Measurements from ENCODE around the gene SLC35C1. TPM values are rescaled to one million over a fixed set of nuclear protein-coding genes. Genes with fewer than 3 reads are reported as not detected.
A peak's percentile ranks its signal among the peaks of the same experiment; 100 is the strongest.

The SLC35C1 gene
- total and polyA plus RNA-seq, 9 of the 15 experiments (the other 6 are each of a cell fraction or from before 2014, with no cell fraction given): 0.65 to 13.1 (median 2.4) TPM

DNA sequence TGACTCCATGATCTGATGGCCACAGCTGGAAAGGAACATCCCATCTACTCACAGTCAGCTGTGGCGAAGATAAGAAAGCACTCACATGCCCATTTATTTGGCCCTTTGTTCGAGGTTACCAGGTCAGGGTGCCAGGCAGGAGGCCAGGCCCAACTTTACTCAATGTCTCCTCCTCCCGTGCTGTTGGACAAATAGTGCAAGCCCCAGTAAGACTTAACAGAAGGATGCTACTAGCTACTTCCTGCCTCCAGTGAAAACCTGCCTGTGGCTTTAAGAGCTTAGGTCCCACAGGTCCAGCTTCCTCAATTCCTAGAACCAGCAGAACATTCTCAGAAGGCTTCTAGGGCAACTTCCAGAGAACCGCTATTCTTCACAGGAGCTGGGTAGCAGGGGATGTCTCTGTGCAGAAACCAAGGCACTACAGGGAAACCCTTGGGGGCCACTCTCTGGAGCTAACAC, 29.4 kb downstream of the SLC35C1 start (continued):
- TF ChIP-seq TEAD4 (IDR thresholded peaks at IDR 0.05; ENCODE audit: low read length) (no peak), TEAD4 (CRISPR knock-in tag; IDR thresholded peaks at IDR 0.05; ENCODE audit: borderline replicate concordance) (no peak), ZNF282 (CRISPR knock-in tag; IDR thresholded peaks at IDR 0.05) (no peak), HEY1 (CRISPR knock-in tag; IDR thresholded peaks at IDR 0.05; ENCODE audit: borderline replicate concordance) (no peak), ZSCAN29 (IDR thresholded peaks at IDR 0.05) (no peak), MED1 (CRISPR knock-in tag; IDR thresholded peaks at IDR 0.05; ENCODE audit: borderline replicate concordance) (no peak), ZNF589 (CRISPR knock-in tag; IDR thresholded peaks at IDR 0.05; ENCODE audit: low read depth) (peak; percentile 59; the same call in 1 of the 2 replicates), PCBP2 (IDR thresholded peaks at IDR 0.05; ENCODE audit: low read depth, low read length, poor library complexity, severe bottlenecking) (no peak), HMG20B (CRISPR knock-in tag; IDR thresholded peaks at IDR 0.05) (no peak), BRCA1 (IDR thresholded peaks at IDR 0.05) (no peak), BRCA1 (CRISPR knock-in tag; IDR thresholded peaks at IDR 0.05) (no peak), AFF4 (CRISPR knock-in tag; IDR thresholded peaks at IDR 0.05) (no peak), RB1 (IDR thresholded peaks at IDR 0.05; ENCODE audit: low read depth) (no peak), E2F4 (CRISPR knock-in tag; IDR thresholded peaks at IDR 0.05; ENCODE audit: low read depth) (no peak), CBFA2T3 (IDR thresholded peaks at IDR 0.05) (peak; percentile 58; the same call in 1 of the 2 replicates), PHF20 (IDR thresholded peaks at IDR 0.05; ENCODE audit: partially characterized antibody) (no peak), SP2 (IDR thresholded peaks at IDR 0.05; ENCODE audit: extremely low read depth, low read depth, low read length, poor library complexity, severe bottlenecking) (no peak), ARID1B (IDR thresholded peaks at IDR 0.05) (peak; percentile 62; the same call in 1 of the 2 replicates), CHD1 (IDR thresholded peaks at IDR 0.05; ENCODE audit: low read length) (no peak), TAF7 (tag; IDR thresholded peaks at IDR 0.05) (no peak)
- TF ChIP-seq, protein P1, sequence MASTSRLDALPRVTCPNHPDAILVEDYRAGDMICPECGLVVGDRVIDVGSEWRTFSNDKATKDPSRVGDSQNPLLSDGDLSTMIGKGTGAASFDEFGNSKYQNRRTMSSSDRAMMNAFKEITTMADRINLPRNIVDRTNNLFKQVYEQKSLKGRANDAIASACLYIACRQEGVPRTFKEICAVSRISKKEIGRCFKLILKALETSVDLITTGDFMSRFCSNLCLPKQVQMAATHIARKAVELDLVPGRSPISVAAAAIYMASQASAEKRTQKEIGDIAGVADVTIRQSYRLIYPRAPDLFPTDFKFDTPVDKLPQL (IDR thresholded peaks at IDR 0.05; ENCODE audit: extremely low read depth, insufficient read length): no peak
- TF ChIP-seq, protein P2, sequence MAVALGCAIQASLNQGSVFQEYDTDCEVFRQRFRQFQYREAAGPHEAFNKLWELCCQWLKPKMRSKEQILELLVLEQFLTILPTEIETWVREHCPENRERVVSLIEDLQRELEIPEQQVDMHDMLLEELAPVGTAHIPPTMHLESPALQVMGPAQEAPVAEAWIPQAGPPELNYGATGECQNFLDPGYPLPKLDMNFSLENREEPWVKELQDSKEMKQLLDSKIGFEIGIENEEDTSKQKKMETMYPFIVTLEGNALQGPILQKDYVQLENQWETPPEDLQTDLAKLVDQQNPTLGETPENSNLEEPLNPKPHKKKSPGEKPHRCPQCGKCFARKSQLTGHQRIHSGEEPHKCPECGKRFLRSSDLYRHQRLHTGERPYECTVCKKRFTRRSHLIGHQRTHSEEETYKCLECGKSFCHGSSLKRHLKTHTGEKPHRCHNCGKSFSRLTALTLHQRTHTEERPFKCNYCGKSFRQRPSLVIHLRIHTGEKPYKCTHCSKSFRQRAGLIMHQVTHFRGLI (CRISPR knock-in tag; IDR thresholded peaks at IDR 0.05): no peak

Data from K562 (cell line).